Right atrium auricular region (tissue), 2 donors: ENCODE data around the gene CSF2RB. TPM values are rescaled to one million over a fixed set of nuclear protein-coding genes. Genes with fewer than 3 reads are reported as not detected.

ENCODE experiments used
- DNase-seq: peaks from one replicate; pipeline ENCODE4 v3.0.0-alpha.2; 2019; ENCODE audit warnings: low spot score
- H3K27ac ChIP-seq, 2 donors: fragments of 200-600 bp; sonication (generic); 1 replicate in 1 of 2; 2 replicates in 1 of 2; pipeline ENCODE4 v1.5.1; 2016 to 2019
- H3K27me3 ChIP-seq, 2 donors: fragments of 200-600 bp; sonication (generic); one replicate each; pipeline versions ENCODE4 v1.5.1 to v1.6.0; 2017 to 2019
- H3K36me3 ChIP-seq: fragments of 200-600 bp; sonication (generic); one replicate; pipeline ENCODE4 v1.5.1; 2016
- H3K4me1 ChIP-seq, 2 donors: fragments of 200-600 bp; sonication (generic); one replicate each; pipeline versions ENCODE4 v1.5.1 to v1.6.0; 2017 to 2019
- H3K4me3 ChIP-seq, 2 donors: fragments of 200-600 bp; sonication (generic); 1 replicate in 1 of 2; 2 replicates in 1 of 2; pipeline ENCODE4 v1.5.1; 2017 to 2019; ENCODE audit warnings: mild to moderate bottlenecking in 1 of 2, moderate library complexity in 1 of 2
- H3K9me3 ChIP-seq, 2 donors: fragments of 200-600 bp; sonication (generic); one replicate each; pipeline ENCODE4 v1.5.1; 2019
- CTCF ChIP-seq, 2 donors: fragments of 200-600 bp; sonication (generic); IDR thresholded peaks; one replicate each; pipeline ENCODE4 v1.5.1; 2019; ENCODE audit warnings: antibody characterized with exemption in 2 of 2
- total RNA-seq, 2 donors: library from RNA; depleted of rRNA; stranded (reverse); fragments of >200 nt; gene quantifications; one replicate each; pipeline ENCODE4 v1.1.0, GENCODE V29; 2016

Gene CSF2RB
- total RNA-seq, 2 donors from 2014 or later = 1.8 to 4.2 TPM

- Histone ChIP-seq H3K9me3 (peaks cover 0 to 5% of the 10 kb centered on the region in 2 donors), H3K36me3 (no peaks in the 10 kb centered on the region), H3K27ac (no peak overlapping the region), H3K4me3 (peak overlapping the region in 1 of 2 donors; percentile 33), H3K27me3 (no peaks in the 10 kb centered on the region), H3K4me1 (no peaks in the 10 kb centered on the region)
- no peak for DNase-seq
- no peak for TF ChIP-seq CTCF (IDR thresholded peaks at IDR 0.05)
Observed at GRCh38 chr22:36914390-36914752, 943 bp downstream of the CSF2RB start.

GRCh38 chr22:36916034-36916433 is 2.6 kb downstream of the CSF2RB start:
- no peaks in the 10 kb centered on the region for H3K27me3 ChIP-seq
- peaks cover 0 to 5% of the 10 kb centered on the region in 2 donors for H3K9me3 ChIP-seq
- no peak overlapping the region for H3K27ac ChIP-seq
- no peaks in the 10 kb centered on the region for H3K36me3 ChIP-seq
- H3K4me3 ChIP-seq = no peak overlapping the region
- H3K4me1 ChIP-seq = no peaks in the 10 kb centered on the region
- no peak for DNase-seq
- no peak for TF ChIP-seq CTCF (IDR thresholded peaks at IDR 0.05)

- Histone ChIP-seq H3K36me3 (no peaks in the 10 kb centered on the region), H3K27ac (no peak overlapping the region), H3K4me3 (no peak overlapping the region), H3K9me3 (peaks cover 0 to 5% of the 10 kb centered on the region in 2 donors), H3K27me3 (no peaks in the 10 kb centered on the region), H3K4me1 (peaks cover 0 to 11% of the 10 kb centered on the region in 2 donors)
- no peak for DNase-seq
- TF ChIP-seq CTCF (IDR thresholded peaks at IDR 0.05) = no peak
Observed at GRCh38 chr22:36918586-36919284, 5.3 kb downstream of the CSF2RB start.

- H3K36me3 ChIP-seq = no peaks in the 10 kb centered on the region
- H3K4me1 ChIP-seq = peaks cover 0 to 11% of the 10 kb centered on the region in 2 donors
- no peak overlapping the region for H3K27ac ChIP-seq
- TF ChIP-seq CTCF (IDR thresholded peaks at IDR 0.05) = no peak
- H3K27me3 ChIP-seq = no peaks in the 10 kb centered on the region
- H3K4me3 ChIP-seq = no peak overlapping the region
- peaks cover 0 to 5% of the 10 kb centered on the region in 2 donors for H3K9me3 ChIP-seq
- DNase-seq = peak; percentile 58
Observed at GRCh38 chr22:36921309-36922104, 8.1 kb downstream of the CSF2RB start.

- peaks cover 0 to 11% of the 10 kb centered on the region in 2 donors for H3K4me1 ChIP-seq
- H3K9me3 ChIP-seq = peaks cover 0 to 5% of the 10 kb centered on the region in 2 donors
- peak; percentile 36 for DNase-seq
- H3K27ac ChIP-seq = no peak overlapping the region
- H3K36me3 ChIP-seq = no peaks in the 10 kb centered on the region
- no peak for TF ChIP-seq CTCF (IDR thresholded peaks at IDR 0.05)
- no peak overlapping the region for H3K4me3 ChIP-seq
- H3K27me3 ChIP-seq = no peaks in the 10 kb centered on the region
Observed at GRCh38 chr22:36922105-36922608, 8.7 kb downstream of the CSF2RB start.
